HG02852 (cell line): Measurements from ENCODE around the gene ASPSCR1.

Experiments used
- ATAC-seq: cut with Tn5 transposase; IDR thresholded peaks from one replicate; pipeline ENCODE4 v1.9.1; 2021; ENCODE audit warnings: mild to moderate bottlenecking, moderate library complexity; ENCODE audit not compliant: unreplicated experiment

ASPSCR1 gene

DNA sequence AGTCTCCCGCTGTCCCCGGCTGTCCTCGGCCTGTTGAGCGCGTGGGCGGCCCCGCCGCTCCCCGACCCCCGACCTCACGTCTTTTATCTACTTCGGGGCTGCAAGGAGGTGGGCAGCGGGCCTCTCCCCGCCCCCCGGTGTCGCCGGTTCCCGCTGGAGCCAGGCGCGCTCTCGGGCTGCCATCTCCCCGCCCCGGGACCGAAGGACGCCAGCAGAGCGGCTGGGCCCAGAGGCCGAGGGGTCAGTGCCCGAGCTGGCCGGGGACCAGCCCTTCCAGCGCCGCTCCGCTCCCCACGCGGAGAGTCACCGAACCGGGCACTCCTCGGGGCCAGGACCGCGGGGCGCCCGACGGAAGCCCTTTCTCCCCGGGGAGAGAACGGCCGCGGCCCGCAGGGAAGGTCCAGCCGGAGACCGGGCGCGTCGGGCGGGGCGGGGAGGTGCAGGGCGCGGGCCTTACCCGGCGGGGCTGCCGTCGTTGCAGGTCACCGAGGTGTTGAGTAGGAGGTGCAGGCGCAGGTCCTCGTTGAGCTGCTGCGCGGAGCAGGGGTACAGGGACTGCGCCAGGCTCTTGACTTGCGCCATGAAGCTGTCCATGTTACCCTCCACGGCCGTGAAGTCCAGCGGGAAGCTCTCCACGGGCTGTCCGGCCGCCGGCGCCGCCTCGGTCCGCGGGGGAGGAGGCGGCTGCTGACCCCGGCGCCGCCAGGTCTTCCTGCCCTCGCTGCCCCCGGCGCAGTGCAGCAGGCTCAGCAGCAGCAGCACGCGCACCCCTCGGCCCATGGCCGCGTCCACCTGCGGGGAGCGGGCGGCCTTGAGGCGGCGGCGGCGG lies 17.1 kb upstream of the ASPSCR1 start:
- ATAC-seq = no peak

GRCh38 chr17:81961087-81961511 lies 16.3 kb upstream of the ASPSCR1 start, which contains the start of gene NOTUM:
TSS of gene NOTUM (minus strand) at chr17:81961187. CDS start at chr17:81960909, 278 bp downstream.
- no peak for ATAC-seq

- ATAC-seq = no peak
These were observed 15.6 kb upstream of the ASPSCR1 start for GRCh38 chr17:81961521-81962498.

DNA sequence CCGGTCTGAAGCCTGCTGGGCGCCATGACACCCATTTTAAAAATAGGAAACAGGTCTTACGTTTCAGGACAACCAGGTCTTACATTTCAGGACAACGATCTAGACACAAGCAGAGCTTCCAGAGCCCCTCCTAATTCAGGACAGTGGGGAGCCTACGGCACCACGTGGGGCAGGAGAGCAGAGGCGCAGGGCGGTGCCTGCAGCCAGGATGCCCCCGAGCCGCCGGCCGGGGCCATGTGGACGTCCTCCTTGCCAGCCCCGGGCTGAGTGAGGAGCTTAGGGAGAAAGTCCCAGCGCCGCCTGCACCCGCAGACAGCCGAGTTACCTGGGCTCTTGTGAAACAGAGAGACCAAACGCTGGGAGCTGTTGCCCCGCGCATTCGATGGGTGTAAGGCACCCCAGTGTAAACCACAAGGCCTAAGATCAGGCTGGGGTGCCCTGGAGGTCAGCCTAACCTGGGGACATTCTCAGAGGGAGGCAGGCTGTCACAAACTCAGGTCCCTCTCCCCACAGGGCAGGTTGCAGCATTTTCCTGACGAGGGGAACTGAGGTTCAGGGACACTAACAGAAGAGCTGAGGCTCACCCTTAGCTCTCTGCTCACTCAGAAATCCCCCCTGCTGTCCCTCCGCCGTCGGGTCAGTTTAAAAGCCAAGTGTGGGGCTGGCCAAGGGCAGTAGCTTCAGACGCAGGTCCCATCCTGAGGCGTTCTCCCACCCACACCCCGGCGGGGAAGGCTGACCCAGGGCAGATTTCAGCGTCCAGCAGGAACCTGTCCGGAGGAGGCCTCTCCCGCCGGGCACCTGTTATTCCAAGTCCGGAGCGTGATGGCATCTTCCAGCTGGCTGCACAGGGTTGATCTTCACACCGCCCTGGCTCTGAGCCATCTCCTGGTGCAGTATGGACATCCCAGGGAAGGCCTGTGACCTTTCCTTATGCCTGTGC lies 14.7 kb upstream of the ASPSCR1 start:
- no peak for ATAC-seq

- ATAC-seq = no peak
These were observed 13.2 kb upstream of the ASPSCR1 start for GRCh38 chr17:81964081-81964849.

DNA sequence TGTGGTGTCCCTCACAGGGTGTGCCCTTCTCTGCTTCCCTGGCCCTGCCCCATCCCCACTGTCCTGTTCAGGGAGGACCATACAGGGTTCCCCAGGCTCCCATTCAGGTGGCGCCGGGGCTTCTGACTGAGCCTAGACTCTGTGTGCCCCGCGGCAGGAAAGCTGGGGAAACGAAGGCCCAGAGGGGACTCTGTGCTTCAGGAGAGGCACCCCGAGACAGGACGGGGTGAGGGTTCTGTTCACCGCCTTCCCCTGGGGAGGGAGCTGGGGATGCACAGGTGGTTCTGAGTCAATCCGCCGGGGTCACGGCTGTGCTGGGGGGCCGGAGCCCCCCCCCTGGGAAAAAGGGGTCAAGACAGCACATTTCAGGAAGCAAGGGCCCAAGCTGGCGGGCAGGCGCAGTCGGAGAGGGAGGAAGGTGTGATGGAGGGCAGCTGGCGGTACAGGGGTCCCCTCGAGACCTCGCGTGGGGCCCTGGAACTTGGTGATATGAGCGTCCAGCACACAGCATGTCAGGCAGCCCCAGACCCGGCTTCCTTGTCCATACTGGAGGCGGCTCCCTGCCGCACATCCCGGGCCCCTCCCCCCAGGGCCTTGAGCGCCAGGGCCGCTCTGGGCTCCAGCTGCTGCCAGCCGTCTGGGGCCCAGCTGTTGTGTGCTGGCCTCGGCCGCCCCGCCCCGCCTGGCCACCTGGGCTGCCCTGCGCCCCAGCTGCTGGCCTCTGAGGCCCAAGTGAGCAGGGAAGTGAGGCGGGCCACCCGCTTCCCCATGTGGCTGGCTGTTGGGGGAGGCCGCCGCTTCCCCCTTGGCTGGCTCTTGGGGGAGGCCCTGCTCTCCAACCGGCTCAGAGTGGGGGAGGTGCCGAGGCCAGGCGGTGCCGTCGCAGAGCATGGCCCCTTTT lies 10.8 kb upstream of the ASPSCR1 start:
- ATAC-seq = no peak

DNA sequence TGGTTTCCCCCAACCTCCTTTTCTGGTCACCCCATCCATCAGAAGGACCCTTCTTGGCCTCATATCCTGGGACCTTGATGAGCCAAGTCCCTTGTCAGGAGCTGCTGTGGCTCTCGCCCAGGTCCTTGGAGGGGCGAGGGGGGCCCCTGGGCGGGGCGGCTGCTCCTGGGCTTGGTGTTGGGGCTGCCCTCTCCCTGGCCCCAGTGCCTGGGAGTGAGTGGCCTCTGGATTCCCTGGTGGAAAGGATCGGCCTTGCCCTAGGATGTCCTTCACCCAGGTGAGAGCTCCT lies 10.2 kb upstream of the ASPSCR1 start:
- ATAC-seq = no peak

DNA sequence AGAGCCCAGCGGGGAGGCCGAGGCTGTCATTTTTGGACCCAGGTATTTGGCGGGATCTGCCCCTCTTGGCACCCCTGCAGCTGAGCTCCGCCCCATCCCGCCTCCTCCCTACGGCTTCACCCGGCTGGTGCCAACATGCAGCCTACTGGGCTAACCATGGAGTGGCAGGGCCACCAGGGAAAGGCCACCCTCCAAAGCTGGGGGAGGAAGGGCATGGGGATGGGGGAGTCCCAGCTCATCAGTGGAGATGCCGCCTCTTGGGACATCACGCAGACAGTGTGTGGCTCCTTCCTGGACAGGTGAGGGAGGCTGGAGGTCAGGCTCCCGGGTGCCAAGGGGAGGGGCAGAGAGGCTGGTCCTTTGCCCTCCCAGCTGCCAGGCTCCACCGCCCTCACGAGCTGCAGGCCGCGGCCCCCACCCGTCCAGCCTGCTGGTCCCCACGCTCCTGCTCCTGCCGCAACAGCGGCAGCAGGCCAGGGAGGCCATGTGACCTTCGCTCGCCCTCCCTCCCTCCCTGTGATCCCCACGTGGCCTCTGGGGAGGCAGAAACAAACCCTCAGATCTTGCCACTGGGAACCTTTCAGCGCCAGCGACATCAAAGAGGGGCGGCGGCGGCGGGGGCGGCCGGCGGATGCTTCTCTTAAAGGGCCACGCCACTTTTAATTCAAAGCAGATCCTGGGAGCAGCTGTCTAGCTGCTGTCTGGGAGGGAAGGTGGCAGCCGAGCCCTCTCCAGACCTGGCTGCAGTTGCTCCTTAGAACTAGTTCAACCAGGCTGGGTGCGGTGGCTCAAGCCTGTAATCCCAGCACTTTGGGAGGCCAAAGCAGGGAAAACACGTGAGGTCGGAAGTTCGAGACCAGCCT lies 9.7 kb upstream of the ASPSCR1 start:
- ATAC-seq = peak; percentile 51

DNA sequence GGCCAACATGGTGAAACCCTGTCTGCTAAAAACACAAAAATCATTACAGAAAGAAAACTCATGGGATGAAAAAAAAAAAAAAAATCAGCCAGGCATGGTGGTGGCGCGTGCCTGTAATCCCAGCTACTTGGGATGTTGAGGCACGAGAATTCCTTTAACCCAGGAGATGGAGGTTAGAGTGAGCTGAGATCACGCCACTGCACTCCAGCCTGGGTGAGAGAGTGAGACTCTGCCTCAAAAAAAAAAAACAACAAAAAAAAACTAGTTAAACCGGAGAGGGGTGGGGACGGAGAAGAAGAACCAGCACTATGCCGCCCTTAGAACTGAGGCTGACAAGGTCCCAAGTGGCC lies 9.1 kb upstream of the ASPSCR1 start:
- ATAC-seq = no peak

GRCh38 chr17:81968850-81969812 lies 8.3 kb upstream of the ASPSCR1 start:
- no peak for ATAC-seq

DNA sequence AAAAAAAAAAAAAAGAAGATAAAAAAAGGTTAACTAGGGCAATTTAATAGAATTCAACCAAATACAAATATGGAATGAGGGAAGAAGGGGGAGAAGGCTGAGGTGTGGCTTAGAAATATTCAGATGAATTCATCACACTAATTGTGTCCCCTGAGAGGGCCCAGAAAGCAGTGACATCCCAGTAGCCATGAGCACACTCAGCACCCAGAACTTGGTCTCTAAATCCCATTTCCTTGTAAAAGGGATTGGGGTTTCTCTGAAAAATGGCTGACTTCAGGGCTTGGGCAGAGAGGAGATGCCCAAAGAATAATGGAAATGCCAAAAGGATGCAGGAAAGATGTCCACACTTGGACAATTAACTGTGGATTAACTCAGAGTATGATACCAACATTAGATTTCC lies 4.0 kb upstream of the ASPSCR1 start:
- no peak for ATAC-seq

DNA sequence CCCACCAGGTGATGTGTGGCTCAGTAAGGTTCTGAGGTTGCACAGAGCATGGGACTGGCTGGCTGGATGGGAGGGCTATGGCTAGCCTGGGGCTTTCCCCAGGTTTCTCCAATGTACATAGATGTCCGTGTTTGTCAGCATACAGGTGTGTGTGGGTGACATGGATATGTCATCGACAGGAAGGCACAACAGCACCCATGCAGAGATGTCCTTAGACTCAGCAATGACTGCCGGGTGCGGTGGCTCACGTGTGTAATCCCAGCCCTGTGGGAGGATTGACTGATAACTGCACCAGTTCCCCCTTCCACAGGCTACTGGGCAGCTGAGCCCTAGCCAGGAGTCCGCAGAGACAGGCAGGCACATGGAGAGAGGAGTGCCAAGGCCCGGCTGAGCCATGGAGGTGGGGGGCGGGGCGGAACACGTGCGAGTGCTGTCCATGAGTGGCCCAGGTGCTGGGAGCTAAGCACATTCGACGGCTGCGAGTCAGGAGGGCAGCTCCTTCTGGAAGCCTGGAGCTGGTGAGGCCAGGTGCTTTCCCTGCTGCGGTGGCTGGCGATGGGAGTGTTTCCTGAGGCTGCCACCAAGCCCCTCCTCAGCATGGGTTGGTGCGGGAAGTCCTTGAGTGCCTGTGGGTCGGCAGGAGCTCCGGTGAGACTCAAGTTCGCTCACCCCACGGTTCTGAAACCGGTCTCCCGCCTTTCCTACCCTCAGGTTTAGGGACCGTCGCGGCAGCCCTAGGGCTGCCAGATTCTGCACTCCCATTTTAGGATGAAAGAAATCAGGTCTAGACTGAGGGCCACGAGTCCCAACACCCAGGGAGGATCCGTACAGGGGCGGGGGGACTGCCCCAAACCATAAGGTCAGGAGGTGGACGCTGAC lies 858 bp upstream of the ASPSCR1 start:
- peak; percentile 3 for ATAC-seq

DNA sequence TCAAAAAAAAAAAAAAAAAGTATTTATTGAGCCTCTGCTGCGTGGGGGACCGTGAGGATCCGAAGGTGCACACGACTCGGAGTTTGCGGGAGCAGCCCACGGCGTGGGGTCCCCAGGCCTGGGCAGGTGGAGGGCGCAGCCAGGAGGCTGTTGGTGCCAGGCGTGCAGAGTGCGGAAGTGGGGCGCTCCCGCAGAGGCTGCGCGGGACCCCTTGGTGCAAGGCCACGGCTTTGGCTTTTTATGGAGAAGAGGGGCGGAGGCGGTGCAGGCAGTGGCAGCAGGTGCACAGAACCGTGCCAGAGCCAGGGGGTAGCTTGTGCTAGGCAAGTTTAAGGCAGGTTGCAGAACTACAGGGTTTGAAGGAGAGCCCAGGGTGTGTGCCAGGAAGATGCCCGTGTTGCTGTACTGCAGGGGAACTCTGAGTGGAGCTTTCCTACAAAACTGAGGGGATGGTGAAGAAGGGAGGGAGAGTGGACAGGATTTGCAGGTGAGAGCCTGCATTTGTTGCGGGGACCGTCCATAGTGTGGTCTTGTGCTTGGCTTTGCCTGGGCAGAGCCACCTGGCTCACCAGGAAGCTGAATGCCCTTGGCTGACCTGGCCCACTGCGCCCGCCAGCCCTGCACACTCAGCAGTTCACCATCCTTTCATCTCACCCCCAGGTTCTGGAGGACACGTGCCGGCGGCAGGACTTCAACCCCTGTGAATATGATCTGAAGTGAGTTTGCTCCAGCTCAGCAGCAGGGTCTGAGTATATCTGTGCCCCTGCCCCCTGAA lies 1.3 kb downstream of the ASPSCR1 start:
- ATAC-seq = no peak

- no peak for ATAC-seq
These were observed 2.7 kb downstream of the ASPSCR1 start for GRCh38 chr17:81980122-81980521.

GRCh38 chr17:81980707-81981343 lies 3.4 kb downstream of the ASPSCR1 start:
- no peak for ATAC-seq
